Stimulated activated CD4-positive, alpha-beta T cell treated with anti-CD3 and anti-CD28 coated beads, Interleukin-4, amount 100 ng/mL, for 24 hours (primary cell): ENCODE measurements around the gene SLC16A11.
"Not testable (repeated sequence)": the region's sequence is repeated elsewhere in the genome, so short reads cannot be mapped to it uniquely, and the experiment has no call there.

Experiments
- DNase-seq: peaks from one replicate; pipeline ENCODE4 v3.0.0-alpha.2; 2020

Gene SLC16A11

DNA sequence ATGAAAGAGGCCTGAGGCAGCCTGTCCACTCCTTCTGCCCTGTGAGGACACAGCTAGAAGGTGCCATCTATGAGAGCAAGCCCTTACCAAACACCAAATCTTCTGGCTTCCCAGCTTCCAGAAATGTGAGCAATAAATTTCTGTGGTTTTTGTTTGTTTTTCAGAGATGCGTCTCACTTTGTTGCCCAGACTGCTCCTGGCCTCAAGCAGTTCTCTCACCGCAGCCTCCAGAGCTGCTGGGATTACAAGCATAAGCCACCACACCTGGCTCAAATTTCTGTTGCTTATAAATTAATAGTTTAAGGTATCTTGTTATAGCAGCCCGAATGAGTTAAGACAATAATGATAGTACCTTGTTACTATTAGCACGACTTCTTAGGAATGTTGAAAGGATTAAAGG lies 12.5 kb upstream of the SLC16A11 start:
- no peak for DNase-seq

DNA sequence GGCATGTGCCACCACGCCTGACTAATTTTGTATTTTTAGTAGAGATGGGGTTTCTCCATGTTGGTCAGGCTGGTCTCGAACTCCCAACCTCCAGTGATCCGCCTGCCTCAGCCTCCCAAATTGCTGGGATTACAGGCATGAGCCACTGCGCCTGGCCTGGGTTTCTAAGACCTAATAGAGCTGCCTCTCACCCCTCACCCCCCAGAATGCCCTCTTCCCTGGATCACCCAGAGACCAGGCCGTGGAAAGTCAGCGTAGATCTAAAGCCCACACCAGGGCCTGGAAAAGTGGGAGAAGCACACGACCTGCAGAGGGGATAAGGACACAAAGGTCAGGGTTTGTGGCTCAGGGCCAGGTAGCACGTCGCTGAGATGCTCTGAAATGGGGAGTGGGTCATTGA lies 6.7 kb upstream of the SLC16A11 start:
- not testable (repeated sequence) for DNase-seq

- no peak for DNase-seq
Measured at GRCh38 chr17:7048968-7049367, 5.1 kb upstream of the SLC16A11 start.

DNA sequence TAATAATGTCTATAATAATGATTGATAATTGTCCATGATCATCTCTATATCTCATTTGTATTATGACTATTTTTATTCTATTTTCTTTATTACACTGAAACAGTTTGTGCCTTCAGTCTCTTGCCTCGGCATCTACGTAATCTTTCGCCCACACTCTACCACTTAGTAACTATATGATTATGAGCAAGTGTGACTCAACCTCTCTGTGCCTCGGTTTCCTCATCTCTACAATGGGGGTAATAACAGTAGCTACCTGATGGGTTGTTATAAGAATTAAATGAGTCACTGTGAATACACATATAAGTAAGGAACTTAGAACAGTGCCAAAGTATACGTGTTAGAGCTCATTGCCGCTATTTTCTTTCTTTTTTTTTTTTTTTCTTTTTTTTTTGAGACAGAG lies 3.7 kb upstream of the SLC16A11 start:
- DNase-seq = peak; percentile 57

DNA sequence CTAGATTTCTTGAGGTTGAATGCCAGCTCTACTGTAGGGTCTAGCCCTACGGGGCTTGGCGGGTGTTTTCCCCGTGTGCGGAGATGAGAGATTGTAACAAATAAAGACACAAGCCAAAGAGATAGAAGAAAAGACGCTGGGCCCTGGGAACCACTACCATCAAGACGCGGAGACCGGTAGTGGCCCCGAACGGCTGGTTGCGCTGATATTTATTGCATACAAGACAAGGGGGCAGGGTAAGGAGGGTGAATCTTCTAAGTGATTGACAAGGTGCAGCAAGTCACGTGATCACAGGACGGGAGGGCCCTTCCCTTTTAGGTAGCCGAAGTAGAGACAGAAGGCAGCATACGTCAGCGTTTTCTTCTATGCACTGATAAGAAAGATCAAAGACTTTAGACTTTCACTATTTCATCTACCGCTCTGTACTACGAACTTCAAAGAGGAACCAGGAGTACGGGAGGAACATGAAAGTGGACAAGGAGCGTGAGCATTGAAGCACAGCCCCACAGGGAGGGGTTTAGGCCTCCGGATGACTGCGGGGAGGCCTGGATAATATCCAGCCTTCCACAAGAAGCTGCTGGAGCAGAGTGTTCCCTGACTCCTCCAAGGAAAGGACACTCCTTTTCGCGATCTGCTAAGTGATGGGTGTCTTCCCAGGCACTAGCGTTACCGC lies 3.0 kb upstream of the SLC16A11 start:
- peak; percentile 78 for DNase-seq

DNA sequence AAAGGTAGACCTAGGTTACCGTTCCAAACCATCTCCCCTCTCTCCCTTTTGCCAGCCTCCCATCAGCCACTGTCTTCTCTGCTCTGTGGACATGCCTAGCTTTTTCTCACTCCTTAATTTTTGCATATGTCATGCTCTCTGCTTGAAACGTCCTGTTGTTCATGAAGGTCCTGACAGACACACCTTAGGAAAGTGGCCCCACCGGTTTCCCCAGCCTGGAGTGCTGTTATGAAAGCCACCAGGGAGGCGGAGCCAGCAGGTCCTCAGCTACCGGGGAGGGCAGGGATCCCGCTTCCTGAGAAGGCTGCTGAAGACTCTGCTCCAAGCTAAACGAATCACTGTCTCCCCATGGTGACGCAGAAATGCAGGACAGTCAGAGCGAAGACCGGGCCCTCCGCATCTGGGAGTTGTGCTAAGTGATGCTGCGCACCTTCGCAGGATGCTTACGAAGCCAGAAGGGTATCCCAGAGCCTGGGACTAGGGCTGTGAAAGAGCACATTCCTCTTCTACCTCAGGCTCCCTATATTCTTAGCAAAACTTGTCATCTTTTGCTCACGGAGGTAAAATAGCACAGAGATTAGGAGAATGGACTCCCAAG lies 2.3 kb upstream of the SLC16A11 start:
- DNase-seq = peak; percentile 42

DNA sequence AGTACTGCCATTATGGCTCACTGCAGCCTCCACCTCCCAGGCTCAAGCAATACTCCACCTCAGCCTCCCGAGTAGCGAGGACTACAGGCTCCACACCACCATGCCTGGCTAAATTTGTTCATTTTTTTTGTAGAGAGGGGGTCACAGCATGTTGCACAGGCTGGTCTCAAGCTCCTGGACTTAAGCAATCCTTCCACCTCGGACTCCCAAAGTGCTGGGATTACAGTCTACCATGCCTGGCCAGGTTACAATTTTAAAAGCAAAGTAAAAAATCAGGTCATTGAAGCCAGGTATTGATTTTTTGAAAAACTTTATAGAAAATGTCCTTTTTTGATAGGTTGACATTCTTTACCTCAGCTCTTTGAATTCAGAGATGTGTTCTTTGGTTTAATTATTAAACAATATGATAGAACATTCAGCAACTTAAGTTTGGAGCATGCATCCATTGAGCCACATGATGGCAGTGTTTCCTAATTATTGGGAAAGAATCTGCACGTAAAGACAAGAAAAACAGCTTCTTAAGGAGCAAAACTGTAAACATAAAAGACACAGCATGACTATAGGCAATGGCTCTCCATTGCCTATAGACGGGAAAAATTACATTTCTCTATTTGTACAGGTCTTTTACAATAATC lies 1.7 kb upstream of the SLC16A11 start:
- DNase-seq = peak; percentile 61

DNA sequence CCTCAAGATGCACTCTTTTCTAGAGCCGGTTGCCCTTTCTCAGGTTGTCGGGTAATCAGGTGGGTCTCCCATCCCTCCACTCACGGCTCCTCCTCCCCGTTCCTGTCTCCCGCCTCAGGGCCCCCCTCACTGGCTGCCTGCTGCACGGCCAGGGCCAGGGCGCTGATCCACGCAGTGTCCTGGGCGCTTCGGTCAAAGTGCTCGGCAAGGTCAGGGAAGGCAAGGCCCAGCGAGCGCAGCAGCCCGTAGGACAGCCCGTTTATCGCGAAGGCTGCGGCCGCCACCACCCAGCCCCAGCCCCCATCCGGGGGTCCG lies 753 bp downstream of the SLC16A11 start:
- DNase-seq = no peak

- peak; percentile 41 for DNase-seq
Measured at GRCh38 chr17:7042501-7043181, 1.3 kb downstream of the SLC16A11 start.

- no peak for DNase-seq
Measured at GRCh38 chr17:7041607-7042500, 2.0 kb downstream of the SLC16A11 start.

DNA sequence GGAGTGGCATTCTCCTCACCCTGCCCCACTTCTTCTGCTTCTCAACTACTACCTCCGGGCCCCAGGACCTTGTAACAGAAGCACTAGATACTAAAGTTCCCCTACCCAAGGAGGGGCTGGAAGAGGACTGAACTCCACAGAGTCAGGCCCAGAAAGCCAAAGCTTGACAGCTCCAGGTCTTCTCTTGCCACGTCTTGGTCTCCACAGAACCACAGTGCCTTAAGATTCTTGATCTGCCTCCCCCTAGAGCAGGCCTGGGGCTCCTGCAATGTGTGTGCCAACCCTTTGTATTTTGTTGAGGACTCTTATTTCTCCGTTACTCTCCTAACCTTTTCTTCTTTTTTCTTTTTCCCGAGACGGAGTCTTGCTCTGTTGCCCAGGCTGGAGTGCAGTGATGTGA lies 4.1 kb downstream of the SLC16A11 start:
- no peak for DNase-seq

DNA sequence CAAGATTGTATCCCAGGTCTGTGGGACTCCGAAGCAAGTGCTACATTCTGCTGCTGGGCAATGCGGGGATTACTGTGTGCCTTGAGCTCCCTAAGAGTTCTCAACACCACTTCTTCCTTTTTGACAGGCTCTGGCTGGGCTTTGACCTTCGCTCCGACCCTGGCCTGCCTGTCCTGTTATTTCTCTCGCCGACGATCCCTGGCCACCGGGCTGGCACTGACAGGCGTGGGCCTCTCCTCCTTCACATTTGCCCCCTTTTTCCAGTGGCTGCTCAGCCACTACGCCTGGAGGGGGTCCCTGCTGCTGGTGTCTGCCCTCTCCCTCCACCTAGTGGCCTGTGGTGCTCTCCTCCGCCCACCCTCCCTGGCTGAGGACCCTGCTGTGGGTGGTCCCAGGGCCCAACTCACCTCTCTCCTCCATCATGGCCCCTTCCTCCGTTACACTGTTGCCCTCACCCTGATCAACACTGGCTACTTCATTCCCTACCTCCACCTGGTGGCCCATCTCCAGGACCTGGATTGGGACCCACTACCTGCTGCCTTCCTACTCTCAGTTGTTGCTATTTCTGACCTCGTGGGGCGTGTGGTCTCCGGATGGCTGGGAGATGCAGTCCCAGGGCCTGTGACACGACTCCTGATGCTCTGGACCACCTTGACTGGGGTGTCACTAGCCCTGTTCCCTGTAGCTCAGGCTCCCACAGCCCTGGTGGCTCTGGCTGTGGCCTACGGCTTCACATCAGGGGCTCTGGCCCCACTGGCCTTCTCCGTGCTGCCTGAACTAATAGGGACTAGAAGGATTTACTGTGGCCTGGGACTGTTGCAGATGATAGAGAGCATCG lies 5.6 kb downstream of the SLC16A11 start:
- no peak for DNase-seq

GRCh38 chr17:7035591-7036368 lies 8.1 kb downstream of the SLC16A11 start, which contains the start of gene SLC16A13:
SLC16A13 (plus strand) TSS chr17:7036015; CDS start chr17:7036383, 368 bp downstream.
- DNase-seq = peak; percentile 99

DNA sequence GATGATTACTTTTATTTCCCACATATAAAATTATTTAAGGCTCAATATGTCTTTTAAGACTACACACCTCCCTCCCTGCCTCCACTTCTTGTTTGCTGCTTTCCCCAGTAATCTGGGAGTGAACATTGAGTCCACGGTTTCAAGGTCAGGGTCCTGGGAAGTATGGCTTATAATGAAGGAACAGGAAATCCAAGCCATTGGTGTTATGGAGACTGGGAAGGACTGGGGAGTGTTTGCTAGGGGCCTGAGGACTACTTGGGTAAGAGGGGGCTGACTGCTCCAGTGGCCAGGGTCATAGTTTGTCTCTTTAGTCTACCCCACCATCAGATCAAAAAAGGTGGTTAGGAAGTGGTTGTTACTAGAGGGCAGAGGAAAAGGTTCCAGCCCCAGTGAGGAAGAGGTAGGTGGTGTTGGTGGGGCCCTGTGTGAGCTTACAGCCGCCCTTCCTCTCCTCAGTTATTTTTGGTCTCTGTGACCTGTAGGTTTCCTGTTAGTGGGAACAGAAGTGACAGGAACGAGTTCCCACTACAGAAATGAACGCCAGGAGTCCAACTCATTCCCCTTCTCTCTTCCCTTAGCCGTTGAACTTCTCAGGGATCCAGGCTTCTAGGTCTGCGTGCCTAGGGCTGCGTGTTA lies 8.8 kb downstream of the SLC16A11 start:
- peak; percentile 60 for DNase-seq

DNA sequence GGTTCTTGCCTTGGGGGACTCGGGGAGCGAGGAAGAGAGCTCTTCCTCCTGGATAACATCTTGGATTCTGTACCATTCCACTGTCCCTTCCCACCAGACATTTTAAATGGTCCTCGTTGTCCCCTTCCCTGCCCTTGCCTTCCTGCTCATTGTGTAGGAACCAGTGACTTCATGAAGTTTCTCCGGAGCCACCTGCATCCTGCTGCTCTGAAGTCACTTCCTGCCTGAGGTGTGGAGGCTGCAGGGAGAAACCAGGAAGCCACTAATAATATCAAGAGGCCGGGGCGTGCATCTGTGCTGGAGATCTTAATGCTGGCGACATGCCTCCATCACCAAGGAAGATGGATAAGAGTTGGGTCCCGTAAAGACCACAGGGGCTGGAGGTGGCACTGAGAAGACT lies 14.2 kb downstream of the SLC16A11 start:
- DNase-seq = peak; percentile 56

GRCh38 chr17:7029096-7029495 lies 14.8 kb downstream of the SLC16A11 start:
- no peak for DNase-seq

- no peak for DNase-seq
Measured at GRCh38 chr17:7027335-7027734, 16.6 kb downstream of the SLC16A11 start.

DNA sequence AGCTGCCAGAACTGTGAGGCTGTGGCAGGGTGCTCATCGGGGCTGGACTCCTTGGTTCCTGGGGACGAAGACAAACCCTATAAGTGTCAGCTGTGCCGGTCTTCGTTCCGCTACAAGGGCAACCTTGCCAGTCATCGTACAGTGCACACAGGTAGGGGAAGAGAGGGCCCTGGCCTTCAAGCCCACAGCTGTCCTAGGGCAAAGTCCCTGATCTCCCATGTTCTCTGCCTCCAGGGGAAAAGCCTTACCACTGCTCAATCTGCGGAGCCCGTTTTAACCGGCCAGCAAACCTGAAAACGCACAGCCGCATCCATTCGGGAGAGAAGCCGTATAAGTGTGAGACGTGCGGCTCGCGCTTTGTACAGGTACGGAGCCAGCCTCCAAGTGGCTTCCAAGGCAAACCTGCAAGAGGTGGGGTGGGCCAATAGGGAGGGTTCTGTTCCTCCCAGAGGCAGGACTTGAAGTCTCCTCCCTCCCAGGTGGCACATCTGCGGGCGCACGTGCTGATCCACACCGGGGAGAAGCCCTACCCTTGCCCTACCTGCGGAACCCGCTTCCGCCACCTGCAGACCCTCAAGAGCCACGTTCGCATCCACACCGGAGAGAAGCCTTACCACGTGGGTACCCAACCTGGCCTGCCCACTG lies 17.3 kb downstream of the SLC16A11 start:
- no peak for DNase-seq

DNA sequence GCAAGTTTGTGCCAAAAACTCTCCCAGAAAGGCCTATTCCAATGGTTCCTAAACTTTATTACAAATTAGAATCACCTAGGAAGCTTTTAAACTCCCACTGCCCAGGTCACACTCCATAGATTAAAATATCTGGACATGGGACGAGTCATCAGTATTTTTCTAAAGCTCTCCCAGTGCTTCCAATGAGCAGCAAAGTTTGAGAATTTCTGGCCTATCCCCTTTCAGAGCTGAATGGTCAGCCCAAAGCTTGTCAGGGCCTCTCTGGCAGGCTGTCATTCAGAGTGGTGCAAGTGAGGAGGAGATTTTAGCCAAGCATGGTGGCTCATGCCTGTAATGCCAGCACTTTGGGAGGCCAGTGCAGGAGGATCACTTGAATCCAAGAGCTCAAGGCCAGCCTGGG lies 18.6 kb downstream of the SLC16A11 start:
- DNase-seq = no peak

DNA sequence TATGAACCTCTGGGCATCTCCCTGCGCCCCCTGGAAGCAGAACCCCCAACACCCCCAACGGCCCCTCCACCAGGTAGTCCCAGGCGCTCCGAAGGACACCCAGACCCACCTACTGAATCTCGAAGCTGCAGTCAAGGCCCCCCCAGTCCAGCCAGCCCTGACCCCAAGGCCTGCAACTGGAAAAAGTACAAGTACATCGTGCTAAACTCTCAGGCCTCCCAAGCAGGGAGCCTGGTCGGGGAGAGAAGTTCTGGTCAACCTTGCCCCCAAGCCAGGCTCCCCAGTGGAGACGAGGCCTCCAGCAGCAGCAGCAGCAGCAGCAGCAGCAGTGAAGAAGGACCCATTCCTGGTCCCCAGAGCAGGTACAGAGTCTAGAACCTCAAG lies 19.5 kb downstream of the SLC16A11 start:
- DNase-seq = no peak
